Fibroblast of skin of right biceps (primary cell): ENCODE measurements around the gene GPC1.
"Not testable (repeated sequence)": the region's sequence is repeated elsewhere in the genome, so short reads cannot be mapped to it uniquely, and the experiment has no call there.

ENCODE experiments used
- DNase-seq: peaks from one replicate; pipeline ENCODE4 v3.0.0-alpha.2; 2013

The GPC1 gene

GRCh38 chr2:240469239-240469636, 33.8 kb downstream of the GPC1 start:
- DNase-seq = no peak

- no peak for DNase-seq
Measured at GRCh38 chr2:240469740-240470139, 34.3 kb downstream of the GPC1 start.

GRCh38 chr2:240472078-240472790, 36.8 kb downstream of the GPC1 start:
- no peak for DNase-seq

GRCh38 chr2:240473211-240473610, 37.7 kb downstream of the GPC1 start:
- DNase-seq = no peak

- DNase-seq = no peak
Measured at GRCh38 chr2:240477916-240478315, 42.5 kb downstream of the GPC1 start.

GRCh38 chr2:240478346-240479110, 43.1 kb downstream of the GPC1 start:
- no peak for DNase-seq

GRCh38 chr2:240479111-240479501, 43.6 kb downstream of the GPC1 start:
- no peak for DNase-seq

GRCh38 chr2:240480834-240481623, 45.6 kb downstream of the GPC1 start:
- DNase-seq = no peak

- no peak for DNase-seq
Measured at GRCh38 chr2:240481720-240482119, 46.3 kb downstream of the GPC1 start.

- DNase-seq = no peak
Measured at GRCh38 chr2:240482141-240482540, 46.7 kb downstream of the GPC1 start.

- DNase-seq = no peak
Measured at GRCh38 chr2:240491483-240491882, 56.0 kb downstream of the GPC1 start.

GRCh38 chr2:240494194-240494793, 58.8 kb downstream of the GPC1 start:
- no peak for DNase-seq

GRCh38 chr2:240494942-240495341, 59.5 kb downstream of the GPC1 start:
- DNase-seq = peak; percentile 3

- DNase-seq = not testable (repeated sequence)
Measured at GRCh38 chr2:240497082-240497481, 61.6 kb downstream of the GPC1 start.

- DNase-seq = no peak
Measured at GRCh38 chr2:240498171-240498957, 62.9 kb downstream of the GPC1 start.

- no peak for DNase-seq
Measured at GRCh38 chr2:240498958-240499260, 63.4 kb downstream of the GPC1 start.

GRCh38 chr2:240499309-240500301, 64.1 kb downstream of the GPC1 start:
- no peak for DNase-seq

- no peak for DNase-seq
Measured at GRCh38 chr2:240500561-240501423, 65.3 kb downstream of the GPC1 start.

GRCh38 chr2:240501531-240501991, 66.1 kb downstream of the GPC1 start:
- DNase-seq = no peak

GRCh38 chr2:240502059-240502429, 66.6 kb downstream of the GPC1 start:
- DNase-seq = no peak
